Right lobe of liver (tissue), 6 donors: ENCODE results near the gene RAB28. TPM values are rescaled to one million over a fixed set of nuclear protein-coding genes. Genes with fewer than 3 reads are reported as not detected.

Source experiments
- ATAC-seq, 4 donors: fragments of 200-7000 bp; cut with Tn5 transposase; one replicate each; pipeline ENCODE4 v1.9.1; 2020; ENCODE audit warnings: mild to moderate bottlenecking in 4 of 4, moderate library complexity in 4 of 4
- DNase-seq, 3 donors: peaks; one replicate each; pipeline ENCODE4 v3.0.0-alpha.2; 2020
- H3K27ac ChIP-seq, 3 donors: fragments of 200-600 bp; one replicate each; pipeline ENCODE4 v1.8.0; 2022
- H3K27me3 ChIP-seq, 2 donors: fragments of 200-600 bp; one replicate each; pipeline ENCODE4 v1.8.0; 2022
- H3K36me3 ChIP-seq, 4 donors: fragments of 200-600 bp; sonication (generic) in 1 of 4; one replicate each; pipeline versions ENCODE4 v1.5.1 to v1.8.0; 2017 to 2022; ENCODE audit warnings: control low read depth in 1 of 4
- H3K4me1 ChIP-seq, 4 donors: fragments of 200-600 bp; sonication (generic) in 1 of 4; one replicate each; pipeline versions ENCODE4 v1.5.1 to v1.8.0; 2017 to 2022; ENCODE audit warnings: control low read depth in 1 of 4
- H3K4me3 ChIP-seq, 3 donors: fragments of 200-600 bp; one replicate each; pipeline ENCODE4 v1.8.0; 2022
- H3K9me3 ChIP-seq, 4 donors: fragments of 200-600 bp; sonication (generic) in 1 of 4; one replicate each; pipeline versions ENCODE4 v1.5.1 to v1.8.0; 2017 to 2022; ENCODE audit warnings: control low read depth in 1 of 4
- CTCF ChIP-seq, 4 donors: fragments of 200-600 bp in 3 of 4; fragments of 450-650 bp in 1 of 4; IDR thresholded peaks; one replicate each; pipeline versions ENCODE4 v1.5.1 to v1.8.0; 2016 to 2022; ENCODE audit warnings: antibody characterized with exemption in 4 of 4, mild to moderate bottlenecking in 2 of 4
- POLR2A ChIP-seq: fragments of 450-650 bp; IDR thresholded peaks from one replicate; pipeline ENCODE4 v1.6.1; 2017; ENCODE audit warnings: antibody characterized with exemption, mild to moderate bottlenecking
- WGBS: methylation state at CpG from one replicate; pipeline ENCODE4 v1.1.6; 2018; ENCODE audit warnings: low coverage, low lambda C conversion rate; ENCODE audit not compliant: insufficient coverage; ENCODE audit errors: missing lambda C conversion rate; 5-methylcytosine and 5-hydroxymethylcytosine counted together
- intact Hi-C, 2 donors: fragments of 100-400 bp; cut with DNase I; formaldehyde crosslinking; loops; one replicate each; pipeline versions ENCODE4 v1.11.2 to v1.14.1; 2022
- total RNA-seq, 6 experiments: library from RNA; depleted of rRNA in 2 of 6; stranded (reverse); fragments of >200 nt in 2 of 6; fragmentation: NEBNext Ultra II Directional in 3 of 6; extraction: Animal tissue kit (Norgen Biotek cat#: 25700) in 3 of 6; gene quantifications; one replicate each; pipeline versions ENCODE4 v1.1.0 to v1.2.4, GENCODE V29; 2016 to 2023
- donor health status: DM: no; HTN: yes; CAD: no.
- donor health status: DM: no; HTN: no; CAD: no.
- donor health status: DM: no; HTN: no; CAD: no.
- donor health status: DM: no; HTN: yes; CAD: no.
- donor health status: DM: no; HTN: yes; CAD: no.

The RAB28 gene
- total RNA-seq, 6 experiments from 2014 or later, result 3.8 to 5.8 (median 5.1) TPM

- H3K27ac ChIP-seq, result no peak overlapping the region
- ATAC-seq (no peak), DNase-seq (no peak)
- WGBS, result 27% methylated on average over 5 of the region's 5 CpGs
- no peak for TF ChIP-seq POLR2A
- no peak for TF ChIP-seq CTCF (IDR thresholded peaks at IDR 0.05)
- H3K4me1 ChIP-seq, result no peaks in the 10 kb centered on the region
- H3K36me3 ChIP-seq, result no peaks in the 10 kb centered on the region
- no peak overlapping the region for H3K4me3 ChIP-seq
- H3K27me3 ChIP-seq, result no peaks in the 10 kb centered on the region
- intact Hi-C loops, result no loop called here
- H3K9me3 ChIP-seq, result no peaks in the 10 kb centered on the region
These were observed 31.1 kb upstream of the RAB28 start for GRCh38 chr4:13515268-13515667.

GRCh38 chr4:13514722-13515121 is 30.6 kb upstream of the RAB28 start:
- ATAC-seq, result no peak
- TF ChIP-seq POLR2A, result no peak
- no peak for TF ChIP-seq CTCF (IDR thresholded peaks at IDR 0.05)
- Histone ChIP-seq H3K4me3 (no peak overlapping the region), H3K4me1 (no peaks in the 10 kb centered on the region), H3K9me3 (no peaks in the 10 kb centered on the region), H3K36me3 (no peaks in the 10 kb centered on the region), H3K27me3 (no peaks in the 10 kb centered on the region), H3K27ac (no peak overlapping the region)
- intact Hi-C loops, result no loop called here
- WGBS, result 63% methylated on average over 4 of the region's 4 CpGs
- DNase-seq, result no peak

- no peaks in the 10 kb centered on the region for H3K9me3 ChIP-seq
- H3K27ac ChIP-seq, result no peak overlapping the region
- DNase-seq (no peak), ATAC-seq (no peak)
- H3K36me3 ChIP-seq, result no peaks in the 10 kb centered on the region
- no peaks in the 10 kb centered on the region for H3K27me3 ChIP-seq
- intact Hi-C loops, result no loop called here
- H3K4me1 ChIP-seq, result no peaks in the 10 kb centered on the region
- H3K4me3 ChIP-seq, result no peak overlapping the region
- TF ChIP-seq CTCF (IDR thresholded peaks at IDR 0.05) (no peak), POLR2A (no peak)
These were observed 27.0 kb upstream of the RAB28 start for GRCh38 chr4:13511101-13511500.

GRCh38 chr4:13509442-13509841 is 25.3 kb upstream of the RAB28 start:
- H3K27ac ChIP-seq, result no peak overlapping the region
- TF ChIP-seq CTCF (IDR thresholded peaks at IDR 0.05) (no peak), POLR2A (no peak)
- intact Hi-C loops, result no loop called here
- WGBS, result 100% methylated on average over 1 of the region's 1 CpG
- H3K9me3 ChIP-seq, result no peaks in the 10 kb centered on the region
- no peak overlapping the region for H3K4me3 ChIP-seq
- H3K27me3 ChIP-seq, result no peaks in the 10 kb centered on the region
- no peaks in the 10 kb centered on the region for H3K36me3 ChIP-seq
- no peaks in the 10 kb centered on the region for H3K4me1 ChIP-seq
- no peak for ATAC-seq
- DNase-seq, result no peak

GRCh38 chr4:13504374-13504773 is 20.2 kb upstream of the RAB28 start:
- Histone ChIP-seq H3K9me3 (no peaks in the 10 kb centered on the region), H3K4me3 (no peak overlapping the region), H3K36me3 (no peaks in the 10 kb centered on the region), H3K27me3 (no peaks in the 10 kb centered on the region), H3K4me1 (no peaks in the 10 kb centered on the region), H3K27ac (no peak overlapping the region)
- 63% methylated on average over 5 of the region's 5 CpGs for WGBS
- ATAC-seq, result no peak
- intact Hi-C loops, result no loop called here
- no peak for DNase-seq
- TF ChIP-seq POLR2A, result no peak
- no peak for TF ChIP-seq CTCF (IDR thresholded peaks at IDR 0.05)
